HG02981 (cell line): Measurements from ENCODE around the gene CEP164.
"Not testable (repeated sequence)": the region's sequence is repeated elsewhere in the genome, so short reads cannot be mapped to it uniquely, and the experiment has no call there.

ENCODE experiments used
- ATAC-seq: cut with Tn5 transposase; IDR thresholded peaks from one replicate; pipeline ENCODE4 v1.9.1; 2021; ENCODE audit warnings: mild to moderate bottlenecking, moderate library complexity; ENCODE audit not compliant: unreplicated experiment

CEP164 gene

GRCh38 chr11:117437041-117437790 is 109.6 kb downstream of the CEP164 start:
- no peak for ATAC-seq

GRCh38 chr11:117437791-117438130 is 110.1 kb downstream of the CEP164 start:
- ATAC-seq, result no peak

GRCh38 chr11:117438371-117439000 is 110.8 kb downstream of the CEP164 start:
- ATAC-seq, result no peak

GRCh38 chr11:117439256-117439655 is 111.6 kb downstream of the CEP164 start:
- ATAC-seq, result no peak

GRCh38 chr11:117440258-117440657 is 112.6 kb downstream of the CEP164 start:
- ATAC-seq, result no peak

- ATAC-seq, result no peak
Measured at GRCh38 chr11:117441146-117441975, 113.7 kb downstream of the CEP164 start.

GRCh38 chr11:117442049-117442868 is 114.6 kb downstream of the CEP164 start:
- ATAC-seq, result no peak

- no peak for ATAC-seq
Measured at GRCh38 chr11:117442869-117443239, 115.2 kb downstream of the CEP164 start.

GRCh38 chr11:117443266-117444186 is 115.9 kb downstream of the CEP164 start:
- ATAC-seq, result no peak

GRCh38 chr11:117444256-117444655 is 116.6 kb downstream of the CEP164 start:
- no peak for ATAC-seq

GRCh38 chr11:117444711-117445658 is 117.3 kb downstream of the CEP164 start:
- ATAC-seq, result no peak

- no peak for ATAC-seq
Measured at GRCh38 chr11:117449111-117449693, 121.5 kb downstream of the CEP164 start.

GRCh38 chr11:117453886-117454563 is 126.4 kb downstream of the CEP164 start:
- no peak for ATAC-seq

- ATAC-seq, result no peak
Measured at GRCh38 chr11:117454564-117454917, 126.9 kb downstream of the CEP164 start.

GRCh38 chr11:117456027-117456720 is 128.5 kb downstream of the CEP164 start:
- ATAC-seq, result peak; percentile 68

- ATAC-seq, result not testable (repeated sequence)
Measured at GRCh38 chr11:117456721-117457029, 129.0 kb downstream of the CEP164 start.

GRCh38 chr11:117457031-117457785 is 129.6 kb downstream of the CEP164 start:
- ATAC-seq, result no peak
